GM11168 (cell line): ENCODE results near the gene SLX1A.
"Not testable (repeated sequence)": the region's sequence is repeated elsewhere in the genome, so short reads cannot be mapped to it uniquely, and the experiment has no call there.

Source experiments
- in situ Hi-C: fragments of 300-500 bp; cut with MboI; formaldehyde crosslinking; loops from one replicate; pipeline ENCODE4 v1.12.0; 2022; ENCODE audit warnings: low sequenced_read_pairs; ENCODE audit not compliant: unreplicated experiment

The SLX1A gene

GRCh38 chr16:30193615-30194014, at the start of gene SLX1A, which contains the start of gene BOLA2B:
Gene SLX1A (plus strand): TSS chr16:30193875. CDS start chr16:30194085, 210 bp downstream.
Gene BOLA2B (minus strand): TSS chr16:30193666. CDS start chr16:30193595, 71 bp downstream.
- in situ Hi-C loops = not testable (repeated sequence)

GRCh38 chr16:30144017-30144416, 49.7 kb upstream of the SLX1A start:
- in situ Hi-C loops = loop anchor here (25.0 kb wide), 1 partner anchor 682 kb away; the partner anchor contains the start of genes BOLA2, SLX1B and SULT1A4

- in situ Hi-C loops = loop anchor here (25.0 kb wide), 1 partner anchor 683 kb away; the partner anchor contains the start of genes BOLA2, SLX1B and SULT1A4
Measured at GRCh38 chr16:30144917-30145316, 48.8 kb upstream of the SLX1A start.

- in situ Hi-C loops = loop anchor here (25.0 kb wide), 1 partner anchor 683 kb away; the partner anchor contains the start of genes BOLA2, SLX1B and SULT1A4
Measured at GRCh38 chr16:30145657-30146056, 48.0 kb upstream of the SLX1A start.

- in situ Hi-C loops = loop anchor here (25.0 kb wide), 1 partner anchor 686 kb away; the partner anchor contains the start of genes BOLA2, SLX1B and SULT1A4
Measured at GRCh38 chr16:30147843-30148510, 45.7 kb upstream of the SLX1A start.

- in situ Hi-C loops = loop anchor here (25.0 kb wide), 1 partner anchor 687 kb away; the partner anchor contains the start of genes BOLA2, SLX1B and SULT1A4
Measured at GRCh38 chr16:30149250-30149930, 44.3 kb upstream of the SLX1A start.

GRCh38 chr16:30151091-30151490, 42.6 kb upstream of the SLX1A start:
- in situ Hi-C loops = no loop called here

GRCh38 chr16:30152517-30152916, 41.2 kb upstream of the SLX1A start:
- in situ Hi-C loops = no loop called here

- in situ Hi-C loops = no loop called here
Measured at GRCh38 chr16:30155188-30155587, 38.5 kb upstream of the SLX1A start.

- in situ Hi-C loops = no loop called here
Measured at GRCh38 chr16:30157214-30157613, 36.5 kb upstream of the SLX1A start.

- in situ Hi-C loops = no loop called here
Measured at GRCh38 chr16:30163538-30163937, 30.1 kb upstream of the SLX1A start.

GRCh38 chr16:30166202-30166902, 27.3 kb upstream of the SLX1A start:
- in situ Hi-C loops = no loop called here

- in situ Hi-C loops = not testable (repeated sequence)
Measured at GRCh38 chr16:30168746-30169145, 24.9 kb upstream of the SLX1A start.

- in situ Hi-C loops = not testable (repeated sequence)
Measured at GRCh38 chr16:30169416-30169815, 24.3 kb upstream of the SLX1A start.

- in situ Hi-C loops = not testable (repeated sequence)
Measured at GRCh38 chr16:30170145-30170544, 23.5 kb upstream of the SLX1A start.

- in situ Hi-C loops = no loop called here
Measured at GRCh38 chr16:30173054-30173453, 20.6 kb upstream of the SLX1A start.

- in situ Hi-C loops = not testable (repeated sequence)
Measured at GRCh38 chr16:30176876-30177275, 16.8 kb upstream of the SLX1A start.

- in situ Hi-C loops = no loop called here
Measured at GRCh38 chr16:30179195-30179594, 14.5 kb upstream of the SLX1A start.

GRCh38 chr16:30179931-30180330, 13.7 kb upstream of the SLX1A start:
- in situ Hi-C loops = loop anchor here (10.0 kb wide), 1 partner anchor 725 kb away; the partner anchor contains the start of genes BOLA2, SLX1B and SULT1A4

- in situ Hi-C loops = loop anchor here (10.0 kb wide), 1 partner anchor 726 kb away; the partner anchor contains the start of genes BOLA2, SLX1B and SULT1A4
Measured at GRCh38 chr16:30180741-30181140, 12.9 kb upstream of the SLX1A start.
